Astrocyte of the spinal cord (primary cell): ENCODE measurements around the gene CSTPP1.
A peak's percentile ranks its signal among the peaks of the same experiment; 100 is the strongest.
"Not testable (repeated sequence)": the region's sequence is repeated elsewhere in the genome, so short reads cannot be mapped to it uniquely, and the experiment has no call there.

Source experiments
- DNase-seq: peaks from one replicate; pipeline ENCODE4 v3.0.0; 2011; ENCODE audit warnings: low read depth, low spot score
- H3K4me3 ChIP-seq: 2 replicates; pipeline ENCODE4 v1.5.1; 2011; ENCODE audit warnings: low read depth, mild to moderate bottlenecking, low read length, moderate library complexity
- CTCF ChIP-seq: IDR thresholded peaks from 2 replicates; pipeline ENCODE4 v1.5.1; 2012; ENCODE audit warnings: low read depth, mild to moderate bottlenecking, low read length, inconsistent platforms
- in situ Hi-C: cut with HindIII; loops from 2 replicates; pipeline ENCODE4 v1.10.0; 2017; ENCODE audit warnings: low sequenced_read_pairs

The CSTPP1 gene

GRCh38 chr11:47093541-47093940, 157.0 kb downstream of the CSTPP1 start:
- no peak overlapping the region for H3K4me3 ChIP-seq
- in situ Hi-C loops: no loop called here
- no peak for DNase-seq
- no peak for TF ChIP-seq CTCF

GRCh38 chr11:47096871-47097270, 160.3 kb downstream of the CSTPP1 start:
- DNase-seq, in situ Hi-C loops, H3K4me3 ChIP-seq: not testable (repeated sequence)

- H3K4me3 ChIP-seq, in situ Hi-C loops, DNase-seq: not testable (repeated sequence)
Observed at GRCh38 chr11:47098223-47098622, 161.7 kb downstream of the CSTPP1 start.

GRCh38 chr11:47099214-47099917, 162.8 kb downstream of the CSTPP1 start:
- no peak overlapping the region for H3K4me3 ChIP-seq
- in situ Hi-C loops: no loop called here
- no peak for TF ChIP-seq CTCF
- DNase-seq: no peak

- no peak for DNase-seq
- no peak for TF ChIP-seq CTCF
- H3K4me3 ChIP-seq: no peak overlapping the region
- in situ Hi-C loops: no loop called here
Observed at GRCh38 chr11:47099918-47100315, 163.4 kb downstream of the CSTPP1 start.

- TF ChIP-seq CTCF: no peak
- in situ Hi-C loops: no loop called here
- no peak for DNase-seq
- H3K4me3 ChIP-seq: no peak overlapping the region
Observed at GRCh38 chr11:47101406-47101805, 164.8 kb downstream of the CSTPP1 start.

GRCh38 chr11:47104261-47104950, 167.8 kb downstream of the CSTPP1 start:
- H3K4me3 ChIP-seq: no peak overlapping the region
- in situ Hi-C loops: no loop called here
- TF ChIP-seq CTCF: no peak
- peak; percentile 45 for DNase-seq

- in situ Hi-C loops: no loop called here
- DNase-seq: no peak
- H3K4me3 ChIP-seq: no peak overlapping the region
- TF ChIP-seq CTCF: no peak
Observed at GRCh38 chr11:47105541-47105940, 169.0 kb downstream of the CSTPP1 start.
